ENCODE data around the gene RPL27A.
A peak's percentile ranks its signal among the peaks of the same experiment; 100 is the strongest.

The RPL27A gene

DNA sequence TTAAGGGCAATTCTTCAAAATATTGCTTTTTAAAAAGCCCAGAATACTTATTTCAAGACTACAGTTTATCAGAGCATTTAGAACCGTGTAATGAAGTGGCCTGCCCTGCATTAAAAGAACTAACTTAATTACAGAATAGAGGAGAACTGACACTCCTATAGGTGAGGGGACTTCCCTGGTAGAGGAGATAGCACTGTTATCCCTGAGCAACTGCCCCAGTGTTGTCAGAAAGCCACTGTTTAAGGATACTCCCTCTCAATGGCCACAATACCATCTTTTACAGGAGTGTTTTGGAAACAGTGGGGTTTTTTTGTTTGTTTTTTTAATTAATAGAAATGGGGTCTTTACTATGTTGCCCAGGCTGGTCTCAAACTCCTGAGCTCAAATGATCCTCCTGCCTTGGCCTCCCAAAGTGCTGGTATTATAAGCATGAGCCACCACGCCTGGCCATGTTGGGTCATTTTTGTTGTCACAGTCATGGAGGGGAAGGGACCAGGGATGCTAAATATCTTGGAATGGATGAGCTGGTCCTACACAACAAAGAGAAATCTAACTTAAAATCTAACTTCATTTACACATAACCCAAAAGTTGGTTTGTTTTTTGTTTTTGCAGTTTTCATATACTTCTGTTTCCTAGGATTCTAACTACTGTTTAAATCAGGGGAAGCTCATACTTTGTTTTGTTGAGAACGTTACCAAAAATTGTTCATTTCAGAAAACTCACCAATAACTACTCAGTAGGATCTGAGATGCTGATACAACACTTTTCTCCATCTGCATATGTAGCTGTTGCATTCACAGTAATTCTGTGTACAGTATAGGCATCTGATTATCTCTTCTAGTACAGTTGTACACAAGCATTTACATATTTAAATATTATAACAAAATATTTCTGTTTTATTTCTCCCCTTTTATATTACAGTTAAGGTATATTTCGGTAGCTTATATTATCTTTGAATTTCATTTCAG lies 8.1 kb downstream of the RPL27A start:
- TF ChIP-seq POLR2AphosphoS5 (IDR thresholded peaks at IDR 0.05; ENCODE audit: borderline replicate concordance, low read depth, low read length), result no peak
- Histone ChIP-seq H3K9ac (ENCODE audit: insufficient read length) (no peak overlapping the region), H3K27ac (no peak overlapping the region), H3K4me3 (peak overlapping the region; percentile 98), H3K36me3 (ENCODE audit: insufficient read depth, low read length) (peaks cover 32% of the 10 kb centered on the region), H3K9me3 (ENCODE audit: low read depth, low read length) (no peaks in the 10 kb centered on the region)
- DNase-seq (ENCODE audit: low read depth, low spot score), result no peak

DNA sequence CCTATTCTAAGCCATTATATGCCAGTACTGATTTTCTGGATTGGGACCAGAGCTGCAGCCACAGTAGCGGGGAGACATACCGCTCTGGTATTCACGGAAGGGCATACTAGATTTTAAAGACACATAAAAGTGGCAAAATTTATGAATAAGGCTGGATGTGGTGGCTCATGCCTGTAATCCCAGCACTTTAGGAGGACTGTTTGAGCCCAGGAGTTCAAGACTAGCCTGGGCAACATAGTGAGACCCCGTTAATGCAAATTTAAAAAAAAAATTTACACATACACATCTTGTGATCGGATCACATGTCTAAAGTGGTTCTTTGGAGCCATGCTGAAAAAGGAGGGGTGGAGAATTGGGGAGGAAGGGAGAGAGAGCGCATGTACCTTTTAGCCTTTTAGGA lies 9.0 kb downstream of the RPL27A start:
- TF ChIP-seq EZH2 (IDR thresholded peaks at IDR 0.05) (no peak), POLR2AphosphoS5 (IDR thresholded peaks at IDR 0.05; ENCODE audit: borderline replicate concordance, low read depth, low read length) (no peak), FOXP2 (optimal IDR thresholded peaks at IDR 0.05; ENCODE audit: control extremely low read depth, extremely low read length, insufficient read depth) (no peak)
- Histone ChIP-seq H3K9ac (ENCODE audit: insufficient read length) (no peak overlapping the region), H3K27ac (no peak overlapping the region), H3K9me3 (ENCODE audit: low read depth, low read length) (no peaks in the 10 kb centered on the region), H3K4me3 (no peak overlapping the region), H3K36me3 (ENCODE audit: insufficient read depth, low read length) (peaks cover 29% of the 10 kb centered on the region)
- no peak for DNase-seq (ENCODE audit: low read depth, low spot score)

DNA sequence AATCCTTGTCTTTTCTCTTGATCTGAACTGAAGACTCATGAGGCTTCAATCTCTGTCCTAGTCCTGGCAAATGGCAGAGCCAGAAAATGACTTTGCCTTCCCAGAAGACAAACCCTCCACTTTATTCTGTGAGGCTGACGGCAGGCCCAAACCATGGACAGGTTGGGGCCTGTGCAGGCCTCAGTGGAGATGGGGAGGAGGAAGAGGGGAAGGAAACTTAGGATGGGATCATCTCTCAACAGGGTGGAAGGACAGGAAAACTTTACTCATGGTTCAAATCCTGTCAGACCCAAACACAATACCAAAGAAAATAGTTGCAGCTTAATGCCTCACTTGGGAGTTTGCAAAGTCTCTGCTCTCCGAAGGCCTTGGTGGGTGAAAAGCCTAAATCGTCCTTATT lies 9.8 kb downstream of the RPL27A start:
- peaks cover 24% of the 10 kb centered on the region for H3K36me3 ChIP-seq (ENCODE audit: insufficient read depth, low read length)
- no peaks in the 10 kb centered on the region for H3K9me3 ChIP-seq (ENCODE audit: low read depth, low read length)
- H3K27ac ChIP-seq, result no peak overlapping the region
- H3K4me3 ChIP-seq, result no peak overlapping the region
- no peak for DNase-seq (ENCODE audit: low read depth, low spot score)
- TF ChIP-seq FOXP2 (optimal IDR thresholded peaks at IDR 0.05; ENCODE audit: control extremely low read depth, extremely low read length, insufficient read depth), result no peak
- no peak for TF ChIP-seq POLR2AphosphoS5 (IDR thresholded peaks at IDR 0.05; ENCODE audit: borderline replicate concordance, low read depth, low read length)
- no peak for TF ChIP-seq EZH2 (IDR thresholded peaks at IDR 0.05)
- no peak overlapping the region for H3K9ac ChIP-seq (ENCODE audit: insufficient read length)

DNA sequence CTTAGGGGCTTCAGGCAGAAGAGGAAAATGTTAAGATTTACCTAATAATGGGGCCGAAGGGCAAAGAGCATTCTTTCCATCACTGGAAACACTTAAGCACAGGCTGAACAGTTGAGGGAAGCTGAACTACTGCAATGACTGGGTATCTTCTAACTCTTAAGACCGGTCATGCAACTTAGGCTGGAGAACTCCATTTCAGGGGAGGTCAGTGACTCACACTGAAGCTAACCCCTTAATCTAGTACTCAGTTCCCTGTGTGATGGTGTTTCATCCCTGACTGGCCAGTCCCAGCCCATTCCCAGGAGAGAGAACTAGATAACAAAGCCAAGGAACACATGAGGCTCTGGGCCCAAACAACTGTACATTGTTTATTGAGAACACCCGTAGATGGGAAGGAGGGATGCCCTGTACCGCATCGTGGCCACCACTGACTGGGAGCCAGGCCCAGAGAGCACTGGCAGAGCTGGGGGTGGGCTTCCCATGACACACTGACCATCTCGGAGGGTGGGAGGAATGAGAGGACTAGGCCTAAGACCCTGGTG lies 10.5 kb downstream of the RPL27A start:
- H3K36me3 ChIP-seq (ENCODE audit: insufficient read depth, low read length), result peaks cover 24% of the 10 kb centered on the region
- H3K27ac ChIP-seq, result no peak overlapping the region
- no peak for DNase-seq (ENCODE audit: low read depth, low spot score)
- no peak overlapping the region for H3K9ac ChIP-seq (ENCODE audit: insufficient read length)
- no peak for TF ChIP-seq POLR2AphosphoS5 (IDR thresholded peaks at IDR 0.05; ENCODE audit: borderline replicate concordance, low read depth, low read length)
- TF ChIP-seq FOXP2 (optimal IDR thresholded peaks at IDR 0.05; ENCODE audit: control extremely low read depth, extremely low read length, insufficient read depth), result no peak
- TF ChIP-seq EZH2 (IDR thresholded peaks at IDR 0.05), result no peak
- no peaks in the 10 kb centered on the region for H3K9me3 ChIP-seq (ENCODE audit: low read depth, low read length)
- no peak overlapping the region for H3K4me3 ChIP-seq

DNA sequence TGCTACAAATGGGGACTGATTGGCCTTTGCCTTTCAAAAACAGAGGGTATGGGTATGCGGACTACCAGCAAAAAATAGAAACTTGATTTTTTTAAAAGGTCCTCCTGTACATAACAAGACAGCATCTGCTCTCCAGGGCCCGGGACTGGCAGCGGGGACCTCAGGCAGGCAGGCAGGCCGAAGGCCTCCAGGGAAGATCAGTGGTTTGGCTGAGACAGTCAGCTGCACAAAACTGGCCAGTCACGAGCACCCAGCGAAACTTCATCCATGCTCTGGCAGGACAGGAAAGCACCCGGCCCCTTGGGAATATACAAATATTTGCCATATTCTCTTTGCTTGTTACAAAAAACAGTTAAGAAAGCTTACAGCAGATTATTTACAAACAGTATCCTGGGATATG lies 11.0 kb downstream of the RPL27A start:
- no peak overlapping the region for H3K4me3 ChIP-seq
- no peak for DNase-seq (ENCODE audit: low read depth, low spot score)
- peaks cover 24% of the 10 kb centered on the region for H3K36me3 ChIP-seq (ENCODE audit: insufficient read depth, low read length)
- no peak for TF ChIP-seq EZH2 (IDR thresholded peaks at IDR 0.05)
- no peak for TF ChIP-seq FOXP2 (optimal IDR thresholded peaks at IDR 0.05; ENCODE audit: control extremely low read depth, extremely low read length, insufficient read depth)
- TF ChIP-seq POLR2AphosphoS5 (IDR thresholded peaks at IDR 0.05; ENCODE audit: borderline replicate concordance, low read depth, low read length), result no peak
- H3K27ac ChIP-seq, result no peak overlapping the region
- H3K9me3 ChIP-seq (ENCODE audit: low read depth, low read length), result no peaks in the 10 kb centered on the region
- H3K9ac ChIP-seq (ENCODE audit: insufficient read length), result no peak overlapping the region

DNA sequence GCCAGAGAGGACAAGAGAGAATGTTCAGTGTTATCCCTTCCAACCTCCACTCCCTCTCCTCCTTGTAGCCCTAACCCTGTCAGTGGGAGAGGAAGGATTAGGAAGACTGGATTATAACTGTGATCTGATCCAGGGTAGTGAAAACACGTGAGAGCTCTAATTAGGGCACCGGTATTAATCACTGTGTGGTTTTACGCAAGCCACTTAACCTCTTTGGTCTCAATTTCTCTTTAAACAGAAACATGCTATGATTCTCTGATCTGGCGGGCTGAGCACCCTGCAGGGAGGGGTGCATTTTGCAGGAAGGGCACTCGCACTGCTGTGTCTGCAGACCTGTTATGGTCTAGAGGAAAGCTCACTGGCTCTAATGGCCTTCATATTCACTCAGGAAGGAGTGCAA lies 11.5 kb downstream of the RPL27A start:
- peaks cover 24% of the 10 kb centered on the region for H3K36me3 ChIP-seq (ENCODE audit: insufficient read depth, low read length)
- TF ChIP-seq EZH2 (IDR thresholded peaks at IDR 0.05) (no peak), FOXP2 (optimal IDR thresholded peaks at IDR 0.05; ENCODE audit: control extremely low read depth, extremely low read length, insufficient read depth) (no peak)

DNA sequence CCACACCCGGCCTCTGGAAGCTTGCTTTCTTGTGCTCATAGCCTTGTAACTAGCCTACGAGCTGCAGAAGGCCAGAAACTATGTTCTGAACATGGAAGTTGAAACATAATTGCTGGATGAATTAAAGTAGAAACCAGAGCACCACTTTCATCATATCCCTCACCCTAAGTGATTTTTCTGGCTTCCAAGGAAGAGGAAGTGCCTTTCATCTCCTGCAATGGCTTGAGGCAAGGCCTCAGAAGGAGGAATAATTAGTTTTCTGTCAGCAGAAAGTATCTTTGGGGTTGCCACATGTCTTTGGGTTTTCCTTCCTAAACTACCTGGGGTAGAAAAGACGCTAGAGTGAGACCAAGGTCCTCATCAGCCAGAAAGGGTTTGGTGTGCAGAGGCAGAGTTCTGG lies 14.5 kb downstream of the RPL27A start:
- Histone ChIP-seq H3K27ac (no peak overlapping the region), H3K36me3 (ENCODE audit: insufficient read depth, low read length) (peaks cover 24% of the 10 kb centered on the region), H3K9me3 (ENCODE audit: low read depth, low read length) (no peaks in the 10 kb centered on the region), H3K9ac (ENCODE audit: insufficient read length) (no peak overlapping the region), H3K4me3 (no peak overlapping the region)
- TF ChIP-seq POLR2AphosphoS5 (IDR thresholded peaks at IDR 0.05; ENCODE audit: borderline replicate concordance, low read depth, low read length) (no peak), FOXP2 (optimal IDR thresholded peaks at IDR 0.05; ENCODE audit: control extremely low read depth, extremely low read length, insufficient read depth) (no peak)
- no peak for DNase-seq (ENCODE audit: low read depth, low spot score)

More for the DNA sequence above, 11.5 kb downstream of the RPL27A start:
- Histone ChIP-seq H3K27ac (no peak overlapping the region), H3K4me3 (no peak overlapping the region), H3K9me3 (ENCODE audit: low read depth, low read length) (no peaks in the 10 kb centered on the region), H3K9ac (ENCODE audit: insufficient read length) (no peak overlapping the region)
- DNase-seq (ENCODE audit: low read depth, low spot score), result no peak

DNA sequence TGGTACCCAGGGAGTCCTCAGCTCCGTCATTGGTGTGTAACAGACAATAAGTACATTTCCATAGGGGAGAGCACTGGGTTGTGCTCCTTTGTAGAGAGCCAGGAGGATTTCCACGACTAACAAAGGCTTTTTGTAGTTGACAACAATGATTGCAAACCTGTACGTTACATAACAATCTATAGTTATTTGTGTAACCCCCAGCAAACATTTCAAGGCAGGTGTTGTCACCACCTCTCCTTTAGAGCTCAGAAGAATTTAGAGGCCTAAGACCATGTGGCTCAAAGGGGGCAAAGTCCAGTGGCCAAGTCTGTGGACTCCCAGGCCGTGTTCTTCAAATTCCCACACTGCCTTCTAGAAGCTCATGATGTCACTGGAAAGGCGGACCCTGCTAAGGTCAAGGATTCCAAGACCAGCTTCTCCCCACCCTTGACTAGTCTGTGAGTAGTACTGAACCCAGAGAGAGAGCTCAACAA lies 15.8 kb downstream of the RPL27A start:
- Histone ChIP-seq H3K36me3 (ENCODE audit: insufficient read depth, low read length) (peaks cover 17% of the 10 kb centered on the region; the same call in 1 of the 2 replicates), H3K4me3 (no peak overlapping the region), H3K9me3 (ENCODE audit: low read depth, low read length) (no peaks in the 10 kb centered on the region), H3K9ac (ENCODE audit: insufficient read length) (no peak overlapping the region), H3K27ac (no peak overlapping the region)
- TF ChIP-seq FOXP2 (optimal IDR thresholded peaks at IDR 0.05; ENCODE audit: control extremely low read depth, extremely low read length, insufficient read depth) (no peak), EZH2 (IDR thresholded peaks at IDR 0.05) (no peak), POLR2AphosphoS5 (IDR thresholded peaks at IDR 0.05; ENCODE audit: borderline replicate concordance, low read depth, low read length) (no peak)
- DNase-seq (ENCODE audit: low read depth, low spot score), result no peak
